Left lung (tissue), 10 donors: Measurements from ENCODE around the gene CLTCL1. TPM values are rescaled to one million over a fixed set of nuclear protein-coding genes. Genes with fewer than 3 reads are reported as not detected.
A peak's percentile ranks its signal among the peaks of the same experiment; 100 is the strongest.
"Not testable (repeated sequence)": the region's sequence is repeated elsewhere in the genome, so short reads cannot be mapped to it uniquely, and the experiment has no call there.

Experiments
- ATAC-seq: fragments of 200-7000 bp; cut with Tn5 transposase; one replicate; pipeline ENCODE4 v1.9.1; 2020; ENCODE audit warnings: moderate library complexity
- DNase-seq, 4 donors: peaks; one replicate each; pipeline ENCODE4 v3.0.0-alpha.2; 2013 to 2020
- H3K27ac ChIP-seq, 2 donors: fragments of 200-600 bp; sonication (generic) in 1 of 2; one replicate each; pipeline versions ENCODE4 v1.5.0 to v1.8.0; 2020 to 2021
- H3K27me3 ChIP-seq, 2 donors: fragments of 200-600 bp; sonication (generic) in 1 of 2; one replicate each; pipeline versions ENCODE4 v1.5.0 to v1.8.0; 2020 to 2021
- H3K36me3 ChIP-seq, 2 donors: fragments of 200-600 bp; sonication (generic) in 1 of 2; one replicate each; pipeline versions ENCODE4 v1.5.0 to v1.8.0; 2020 to 2021
- H3K4me1 ChIP-seq, 2 donors: fragments of 200-600 bp; one replicate each; pipeline ENCODE4 v1.8.0; 2021
- H3K4me3 ChIP-seq, 2 donors: fragments of 200-600 bp; sonication (generic) in 1 of 2; one replicate each; pipeline versions ENCODE4 v1.5.0 to v1.8.0; 2020 to 2021; ENCODE audit warnings: mild to moderate bottlenecking in 1 of 2
- H3K9me3 ChIP-seq, 2 donors: fragments of 200-600 bp; sonication (generic) in 1 of 2; one replicate each; pipeline versions ENCODE4 v1.5.0 to v1.8.0; 2020 to 2021
- CTCF ChIP-seq, 2 donors: fragments of 200-600 bp; sonication (generic) in 1 of 2; IDR thresholded peaks; one replicate each; pipeline versions ENCODE4 v1.5.0 to v1.8.0; 2021; ENCODE audit warnings: antibody characterized with exemption in 2 of 2
- intact Hi-C, 2 donors: fragments of 100-400 bp; cut with DNase I; formaldehyde crosslinking; loops; one replicate each; pipeline versions ENCODE4 v1.11.2 to v1.14.2; 2022
- polyA plus RNA-seq, 6 donors: library from polyadenylated mRNA; unstranded; fragments of 120-200 nt; gene quantifications; one replicate each; pipeline ENCODE4 v1.2.1, GENCODE V29; 2013; ENCODE audit not compliant: insufficient read length in 6 of 6
- total RNA-seq, 2 donors: library from RNA; stranded (reverse); fragmentation: NEBNext Ultra II Directional; extraction: Animal tissue kit (Norgen Biotek cat#: 25700); gene quantifications; one replicate each; pipeline ENCODE4 v1.2.1, GENCODE V29; 2021
- donor health status: DM: no; HTN: yes; CAD: no.
- donor health status: DM: no; HTN: no; CAD: no.

CLTCL1 gene
- total and polyA plus RNA-seq, 8 donors = 5.7 to 11.3 (median 9.0) TPM

- H3K4me1 ChIP-seq = no peaks in the 10 kb centered on the region
- DNase-seq (no peak), ATAC-seq (no peak)
- no peak overlapping the region for H3K27ac ChIP-seq
- H3K9me3 ChIP-seq = peaks cover 0 to 25% of the 10 kb centered on the region in 2 donors
- TF ChIP-seq CTCF (IDR thresholded peaks at IDR 0.05) = no peak
- no peak overlapping the region for H3K4me3 ChIP-seq
- intact Hi-C loops = no loop called here
- H3K27me3 ChIP-seq = no peaks in the 10 kb centered on the region
- peaks cover 0 to 76% of the 10 kb centered on the region in 2 donors for H3K36me3 ChIP-seq
Observed at GRCh38 chr22:19331474-19331873, 40.0 kb upstream of the CLTCL1 start.

GRCh38 chr22:19330865-19331418 is 39.4 kb upstream of the CLTCL1 start:
- Histone ChIP-seq H3K27ac (no peak overlapping the region), H3K4me1 (no peaks in the 10 kb centered on the region), H3K4me3 (no peak overlapping the region), H3K9me3 (peaks cover 0 to 24% of the 10 kb centered on the region in 2 donors), H3K36me3 (peaks cover 0 to 70% of the 10 kb centered on the region in 2 donors), H3K27me3 (no peaks in the 10 kb centered on the region)
- no peak for TF ChIP-seq CTCF (IDR thresholded peaks at IDR 0.05)
- ATAC-seq (no peak), DNase-seq (no peak)
- intact Hi-C loops = no loop called here

- H3K27ac ChIP-seq, H3K4me3 ChIP-seq, DNase-seq, H3K4me1 ChIP-seq, ATAC-seq, intact Hi-C loops, H3K27me3 ChIP-seq: not testable (repeated sequence)
- Histone ChIP-seq H3K9me3 (peaks cover 0 to 24% of the 10 kb centered on the region in 2 donors), H3K36me3 (peaks cover 0 to 63% of the 10 kb centered on the region in 2 donors)
Observed at GRCh38 chr22:19330205-19330604, 38.7 kb upstream of the CLTCL1 start.

GRCh38 chr22:19329454-19329853 is 37.9 kb upstream of the CLTCL1 start:
- Histone ChIP-seq H3K4me3 (no peak overlapping the region), H3K27ac (no peak overlapping the region), H3K9me3 (peaks cover 0 to 20% of the 10 kb centered on the region in 2 donors), H3K27me3 (no peaks in the 10 kb centered on the region), H3K4me1 (no peaks in the 10 kb centered on the region), H3K36me3 (peaks cover 0 to 56% of the 10 kb centered on the region in 2 donors)
- no peak for TF ChIP-seq CTCF (IDR thresholded peaks at IDR 0.05)
- DNase-seq (no peak), ATAC-seq (peak; percentile 94)
- intact Hi-C loops = no loop called here

- no peak overlapping the region for H3K4me3 ChIP-seq
- peaks cover 0 to 15% of the 10 kb centered on the region in 2 donors for H3K36me3 ChIP-seq
- no peak for ATAC-seq
- H3K4me1 ChIP-seq = no peaks in the 10 kb centered on the region
- intact Hi-C loops = no loop called here
- no peak for TF ChIP-seq CTCF (IDR thresholded peaks at IDR 0.05)
- no peaks in the 10 kb centered on the region for H3K27me3 ChIP-seq
- peaks cover 0 to 6% of the 10 kb centered on the region in 2 donors for H3K9me3 ChIP-seq
- no peak for DNase-seq
- H3K27ac ChIP-seq = no peak overlapping the region
Observed at GRCh38 chr22:19325296-19325948, 33.9 kb upstream of the CLTCL1 start.

GRCh38 chr22:19323420-19323819 is 31.9 kb upstream of the CLTCL1 start:
- H3K36me3 ChIP-seq, DNase-seq, H3K4me3 ChIP-seq, H3K27me3 ChIP-seq, ATAC-seq, H3K27ac ChIP-seq, intact Hi-C loops, H3K4me1 ChIP-seq: not testable (repeated sequence)
- H3K9me3 ChIP-seq = peaks cover 0 to 23% of the 10 kb centered on the region in 2 donors
